Stimulated activated CD8-positive, alpha-beta memory T cell treated with anti-CD3 and anti-CD28 coated beads, Interleukin-7, amount 100 ng/mL, for 4 hours (primary cell): Measurements from ENCODE around the gene SMIM28.
"Not testable (repeated sequence)": the region's sequence is repeated elsewhere in the genome, so short reads cannot be mapped to it uniquely, and the experiment has no call there.

ENCODE experiments used
- DNase-seq, 2 donors: peaks; one replicate each; pipeline ENCODE4 v3.0.0-alpha.2; 2020; ENCODE audit warnings: low read depth in 2 of 2

The SMIM28 gene

DNA sequence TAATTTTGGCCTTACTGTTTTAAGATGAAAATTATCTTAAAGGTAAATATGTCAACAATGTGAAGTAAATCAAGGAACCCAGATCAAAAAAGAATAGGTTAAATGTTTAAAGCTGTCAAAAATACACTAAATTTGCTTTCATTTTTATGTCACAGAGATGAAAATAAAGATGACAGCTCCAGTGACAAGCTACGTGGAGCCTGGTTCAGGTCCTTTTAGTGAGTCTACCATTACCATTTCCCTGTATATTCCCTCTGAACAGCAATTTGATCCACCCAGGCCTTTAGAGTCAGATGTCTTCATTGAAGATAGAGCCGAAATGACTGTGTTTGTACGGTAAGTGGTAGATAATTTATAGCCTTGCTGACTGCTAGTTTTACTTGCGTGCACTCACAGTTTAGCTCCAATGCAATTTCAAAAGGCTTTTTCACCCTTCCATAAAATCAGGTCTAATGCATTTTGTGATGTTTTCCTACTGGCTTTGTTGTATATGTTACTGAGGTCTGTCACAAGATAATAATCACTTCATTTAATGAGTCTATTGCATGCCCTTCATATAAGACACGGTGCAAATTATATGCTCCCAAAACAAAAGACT, 28.2 kb downstream of the SMIM28 start:
- no peak for DNase-seq

- no peak for DNase-seq
These were observed 28.7 kb downstream of the SMIM28 start for GRCh38 chr6:138406443-138406842.

DNA sequence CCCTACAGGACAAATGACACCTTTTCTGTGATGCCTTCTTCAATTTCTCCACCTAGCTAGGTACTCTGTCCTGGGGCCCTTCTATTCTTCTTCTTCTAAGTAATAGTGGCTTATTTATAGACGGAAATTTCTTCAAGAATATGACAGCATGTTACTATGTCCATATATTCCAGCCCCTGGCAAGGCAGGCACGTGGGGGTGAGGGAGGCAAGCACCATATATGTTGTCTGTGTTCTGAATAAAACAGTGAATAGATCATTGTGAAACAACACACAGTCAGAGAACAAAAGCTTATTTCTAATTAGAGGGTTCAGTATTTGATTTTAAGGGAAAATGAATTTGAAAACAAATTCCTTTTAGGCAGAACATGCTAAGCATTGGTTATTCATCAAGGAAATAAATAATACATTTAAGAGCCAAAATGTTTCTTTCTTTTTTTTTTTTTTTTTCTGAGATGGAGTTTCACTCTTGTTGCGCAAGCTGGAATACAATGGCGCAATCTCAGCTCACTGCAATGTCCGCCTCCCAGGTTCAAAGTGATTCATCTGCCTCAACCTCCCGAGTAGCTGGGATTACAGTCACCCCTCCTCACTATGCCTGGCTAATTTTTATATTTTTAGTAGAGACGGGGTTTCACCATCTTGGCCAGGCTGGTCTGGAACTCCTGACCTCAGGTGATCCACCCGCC, 32.5 kb downstream of the SMIM28 start:
- DNase-seq, result no peak

GRCh38 chr6:138410972-138411880, 33.5 kb downstream of the SMIM28 start:
- no peak for DNase-seq

GRCh38 chr6:138415125-138415524, 37.4 kb downstream of the SMIM28 start:
- no peak for DNase-seq

- no peak for DNase-seq
These were observed 38.5 kb downstream of the SMIM28 start for GRCh38 chr6:138416206-138416605.

GRCh38 chr6:138417493-138418117, 39.9 kb downstream of the SMIM28 start:
- no peak for DNase-seq

DNA sequence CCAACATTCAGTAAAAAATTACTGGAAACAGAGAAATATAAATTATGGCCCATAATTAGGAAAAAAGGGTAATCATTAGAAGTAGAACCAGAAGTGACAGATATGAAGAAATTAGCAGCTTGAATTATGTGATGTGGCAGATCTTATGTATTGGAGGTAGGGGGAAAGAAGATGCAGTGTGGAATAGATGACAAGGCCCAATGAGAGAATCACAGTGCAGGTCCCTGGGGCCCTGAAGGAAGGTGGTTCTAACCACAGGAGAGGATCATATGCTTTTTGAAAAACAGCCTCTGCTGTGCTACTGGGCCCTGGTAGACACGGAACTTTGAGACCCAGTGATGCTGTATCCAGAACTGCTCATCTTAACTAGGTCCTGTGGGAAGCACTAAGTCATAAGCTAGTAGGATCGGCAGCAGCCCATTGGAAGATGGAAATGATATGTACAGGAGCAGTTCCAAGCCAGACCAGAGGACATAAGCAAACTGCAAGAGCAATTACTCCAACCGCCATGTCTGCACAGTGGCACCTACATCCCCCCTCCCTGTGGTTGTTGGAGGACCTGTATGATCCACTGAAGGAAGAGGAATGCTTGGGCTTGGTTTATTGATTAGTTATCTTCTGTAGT, 40.5 kb downstream of the SMIM28 start:
- no peak for DNase-seq

- DNase-seq, result no peak
These were observed 42.1 kb downstream of the SMIM28 start for GRCh38 chr6:138419766-138420165.

GRCh38 chr6:138420356-138420755, 42.7 kb downstream of the SMIM28 start:
- no peak for DNase-seq

- DNase-seq, result no peak
These were observed 43.4 kb downstream of the SMIM28 start for GRCh38 chr6:138421089-138421488.

GRCh38 chr6:138421608-138422007, 43.9 kb downstream of the SMIM28 start:
- DNase-seq, result no peak

GRCh38 chr6:138422861-138423260, 45.2 kb downstream of the SMIM28 start:
- no peak for DNase-seq

- DNase-seq, result no peak
These were observed 46.5 kb downstream of the SMIM28 start for GRCh38 chr6:138424004-138424904.

- DNase-seq, result not testable (repeated sequence)
These were observed 47.6 kb downstream of the SMIM28 start for GRCh38 chr6:138425256-138425655.

- DNase-seq, result no peak
These were observed 48.9 kb downstream of the SMIM28 start for GRCh38 chr6:138426500-138427123.

GRCh38 chr6:138427701-138428100, 50.0 kb downstream of the SMIM28 start:
- no peak for DNase-seq

GRCh38 chr6:138428944-138429598, 51.4 kb downstream of the SMIM28 start:
- DNase-seq, result no peak

DNA sequence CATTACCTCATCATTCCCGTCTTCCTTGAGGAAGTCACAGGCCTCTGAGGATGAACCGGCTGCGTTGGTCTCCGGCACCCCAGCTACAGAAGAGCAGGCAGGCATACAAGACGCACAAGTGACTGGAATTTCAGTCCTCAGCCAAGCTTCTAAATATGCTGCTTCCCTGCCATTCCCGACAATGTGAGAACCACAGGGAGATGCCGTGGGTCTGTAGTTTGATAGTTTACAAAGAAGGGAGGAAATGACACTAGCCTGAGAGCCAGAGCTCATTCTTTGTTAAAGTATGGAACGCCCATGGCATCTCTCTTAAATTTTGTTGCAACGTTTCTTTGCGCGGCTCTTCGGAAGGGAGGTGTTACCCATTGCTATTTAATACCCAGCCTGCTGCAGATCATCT, 52.1 kb downstream of the SMIM28 start:
- no peak for DNase-seq
